Fibroblast of the aortic adventitia (primary cell): Measurements from ENCODE around the gene OR51B5. TPM values are rescaled to one million over a fixed set of nuclear protein-coding genes. Genes with fewer than 3 reads are reported as not detected.
"Not testable (repeated sequence)": the region's sequence is repeated elsewhere in the genome, so short reads cannot be mapped to it uniquely, and the experiment has no call there.

Experiments used
- DNase-seq: peaks from one replicate; pipeline ENCODE4 v3.0.0-alpha.2; 2010; ENCODE audit warnings: low read depth
- H3K4me3 ChIP-seq: 2 replicates; pipeline ENCODE4 v1.5.1; 2011; ENCODE audit warnings: low read depth, mild to moderate bottlenecking, control low read depth, low read length, moderate library complexity
- total RNA-seq: library from RNA; depleted of rRNA; stranded (reverse); fragments of >200 nt; gene quantifications from 2 replicates; pipeline ENCODE4 v1.2.3, GENCODE V29; 2012; ENCODE audit warnings: low replicate concordance
- TF ChIP-seq, protein P1 (sequence below): IDR thresholded peaks from 2 replicates; pipeline ENCODE4 v1.5.1; 2011; ENCODE audit warnings: mild to moderate bottlenecking, low read length, control low read depth, inconsistent platforms; ENCODE audit not compliant: insufficient read depth

OR51B5 gene
- total RNA-seq, 1 donor: not detected

DNA sequence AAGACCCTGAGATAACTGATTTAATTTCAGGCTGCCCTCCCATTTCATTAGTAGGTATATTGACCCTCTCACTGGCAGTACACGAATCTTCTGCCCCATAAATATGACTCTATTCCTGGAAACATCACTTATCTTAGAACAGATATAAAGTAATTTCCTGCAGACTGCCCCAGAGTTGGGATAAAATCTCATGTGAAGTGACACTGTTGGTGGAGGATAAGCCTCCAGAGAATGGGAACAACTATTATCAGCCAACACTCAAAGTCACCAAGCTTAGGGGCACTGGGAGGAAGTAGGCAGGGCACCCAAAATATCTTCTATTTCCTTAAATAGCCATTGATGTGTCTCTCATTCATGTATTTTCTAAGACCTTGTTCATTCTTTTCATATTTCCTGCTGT, 8.2 kb downstream of the OR51B5 start:
- H3K4me3 ChIP-seq: no peak overlapping the region
- DNase-seq: no peak
- TF ChIP-seq, protein P1, sequence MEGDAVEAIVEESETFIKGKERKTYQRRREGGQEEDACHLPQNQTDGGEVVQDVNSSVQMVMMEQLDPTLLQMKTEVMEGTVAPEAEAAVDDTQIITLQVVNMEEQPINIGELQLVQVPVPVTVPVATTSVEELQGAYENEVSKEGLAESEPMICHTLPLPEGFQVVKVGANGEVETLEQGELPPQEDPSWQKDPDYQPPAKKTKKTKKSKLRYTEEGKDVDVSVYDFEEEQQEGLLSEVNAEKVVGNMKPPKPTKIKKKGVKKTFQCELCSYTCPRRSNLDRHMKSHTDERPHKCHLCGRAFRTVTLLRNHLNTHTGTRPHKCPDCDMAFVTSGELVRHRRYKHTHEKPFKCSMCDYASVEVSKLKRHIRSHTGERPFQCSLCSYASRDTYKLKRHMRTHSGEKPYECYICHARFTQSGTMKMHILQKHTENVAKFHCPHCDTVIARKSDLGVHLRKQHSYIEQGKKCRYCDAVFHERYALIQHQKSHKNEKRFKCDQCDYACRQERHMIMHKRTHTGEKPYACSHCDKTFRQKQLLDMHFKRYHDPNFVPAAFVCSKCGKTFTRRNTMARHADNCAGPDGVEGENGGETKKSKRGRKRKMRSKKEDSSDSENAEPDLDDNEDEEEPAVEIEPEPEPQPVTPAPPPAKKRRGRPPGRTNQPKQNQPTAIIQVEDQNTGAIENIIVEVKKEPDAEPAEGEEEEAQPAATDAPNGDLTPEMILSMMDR: no peak

DNA sequence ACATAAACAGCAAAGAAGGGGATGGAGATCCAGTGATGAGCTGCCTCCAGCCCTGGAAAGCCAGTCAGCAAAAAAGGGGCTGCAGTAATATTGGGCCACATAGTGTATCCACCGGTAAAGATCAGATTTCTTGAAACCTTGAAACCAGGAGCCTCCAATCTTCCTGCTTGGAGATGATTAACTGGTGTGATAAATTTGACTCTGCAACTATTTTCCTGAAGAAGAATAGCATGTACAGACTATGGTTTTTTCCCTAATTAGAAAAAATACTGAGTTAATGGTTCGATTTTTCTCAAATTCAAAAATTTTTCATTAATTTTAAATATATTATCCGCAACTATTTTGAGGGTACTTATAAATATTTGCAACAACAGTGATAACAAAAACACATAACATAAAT, 19.1 kb downstream of the OR51B5 start, which contains the start of gene OR51B2:
TSS of gene OR51B2 (minus strand) at position 101 of the 400 bp plus-strand sequence. CDS start at position 101, 0 bp downstream.
- no peak within 1 kb of the TSS for H3K4me3 ChIP-seq
- TF ChIP-seq, protein P1: no peak
- DNase-seq: no peak

DNA sequence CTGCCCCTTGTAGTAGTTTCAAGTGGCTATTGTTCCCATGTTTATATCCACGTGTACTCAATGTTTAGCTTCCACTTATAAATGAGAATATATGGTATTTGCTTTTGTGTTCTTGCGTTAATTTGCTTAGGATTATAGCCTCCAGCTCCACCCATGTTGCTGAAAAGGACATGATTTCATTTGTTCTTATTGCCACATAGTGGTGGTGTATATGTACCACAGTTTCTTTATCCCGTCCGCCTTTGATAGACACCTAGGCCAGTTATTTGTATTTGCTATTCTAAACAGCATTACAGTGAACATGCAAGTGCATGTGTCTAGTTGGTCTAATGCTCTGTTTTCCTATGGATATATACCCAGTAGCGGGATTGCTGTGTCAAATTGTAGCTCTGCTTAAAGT, 26.0 kb downstream of the OR51B5 start:
- TF ChIP-seq, protein P1: no peak
- DNase-seq: no peak

DNA sequence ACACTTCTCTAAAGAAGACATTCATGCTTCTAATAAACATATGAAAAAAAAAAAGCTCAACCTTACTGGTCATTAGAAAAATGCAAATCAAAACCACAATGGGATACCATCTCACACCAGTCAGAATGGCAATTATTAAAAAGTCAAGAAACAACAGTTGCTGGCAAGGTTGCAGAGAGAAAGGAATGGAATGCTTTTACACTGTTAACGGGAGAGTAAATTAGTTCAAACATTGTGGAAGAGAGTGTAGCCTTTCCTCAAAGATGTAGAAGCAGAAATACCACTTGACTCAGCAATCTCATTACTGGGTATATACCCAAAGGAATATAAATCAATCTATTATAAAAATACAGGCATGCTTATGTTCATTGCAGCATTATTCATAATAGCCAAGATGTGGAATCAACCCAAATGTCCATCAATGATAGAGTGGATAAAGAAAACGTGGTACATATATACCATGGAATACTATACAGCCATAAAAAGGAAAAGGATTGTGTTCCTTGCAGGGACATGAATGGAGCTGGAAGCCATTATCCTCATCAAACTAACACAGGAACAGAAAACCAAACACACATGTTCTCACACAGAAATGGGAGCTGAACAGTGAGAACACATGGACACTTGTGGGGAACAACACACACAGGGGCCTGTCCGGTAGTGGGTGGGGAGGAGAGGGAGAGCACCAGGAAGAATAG, 29.8 kb downstream of the OR51B5 start:
- H3K4me3 ChIP-seq, DNase-seq: not testable (repeated sequence)

More for the DNA sequence above, 26.0 kb downstream of the OR51B5 start:
- no peak overlapping the region for H3K4me3 ChIP-seq

DNA sequence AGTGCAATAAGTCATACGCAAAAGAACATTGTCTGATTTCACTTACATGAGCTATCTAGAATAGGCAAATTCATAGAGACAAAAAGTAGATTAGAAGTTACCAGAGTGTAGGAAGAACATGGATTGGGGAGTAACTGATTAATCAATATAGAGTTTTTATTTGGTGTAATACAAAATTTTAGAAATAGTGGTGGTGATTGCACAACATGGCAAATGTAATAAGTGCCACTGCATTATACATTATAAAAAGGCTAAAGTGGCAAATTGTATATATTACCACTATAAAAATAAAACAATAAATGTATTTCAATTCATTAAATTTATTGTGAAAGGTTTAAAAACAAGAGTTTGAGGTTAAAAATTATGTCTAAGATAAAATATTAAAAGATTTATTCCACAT, 32.9 kb downstream of the OR51B5 start:
- no peak for DNase-seq
- TF ChIP-seq, protein P1: no peak
- H3K4me3 ChIP-seq: no peak overlapping the region

DNA sequence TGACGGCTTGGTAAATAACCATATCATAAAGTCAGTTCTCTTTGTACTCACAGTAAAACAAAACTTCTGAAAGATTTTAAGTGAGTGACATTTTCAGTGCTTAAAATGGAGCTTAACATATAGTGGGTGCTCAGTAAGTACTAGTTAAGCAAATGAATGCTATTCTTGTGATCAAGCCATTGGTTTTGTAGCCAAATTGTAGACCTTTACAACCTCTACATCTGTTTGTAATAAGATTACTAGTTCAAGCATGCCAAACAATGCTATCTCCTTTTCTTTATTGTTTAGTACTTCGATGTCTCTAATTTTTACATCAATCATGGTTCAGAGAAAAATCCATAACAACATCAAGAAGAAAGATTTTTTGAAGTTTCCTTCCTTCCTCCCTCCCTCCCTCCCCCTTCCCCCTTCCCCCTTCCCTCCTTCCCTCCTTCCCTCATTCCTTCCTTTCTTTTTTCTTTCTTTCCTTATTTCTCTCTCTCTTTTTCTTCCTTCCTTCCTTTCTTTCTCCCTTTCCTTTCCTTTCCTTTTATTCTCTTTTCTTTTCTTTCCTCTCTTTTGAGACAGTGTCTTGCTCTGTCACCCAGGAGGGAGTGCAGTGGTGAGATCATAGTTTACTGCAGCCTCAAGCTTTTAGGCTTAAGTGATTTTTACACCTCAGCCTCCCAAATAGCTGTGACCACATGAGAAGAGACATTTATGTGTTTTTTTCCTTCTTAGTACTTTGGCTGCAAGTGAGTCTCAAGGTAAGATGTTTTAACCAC, 35.9 kb downstream of the OR51B5 start:
- H3K4me3 ChIP-seq: no peak overlapping the region
- TF ChIP-seq, protein P1: no peak
- peak; percentile 34 for DNase-seq

DNA sequence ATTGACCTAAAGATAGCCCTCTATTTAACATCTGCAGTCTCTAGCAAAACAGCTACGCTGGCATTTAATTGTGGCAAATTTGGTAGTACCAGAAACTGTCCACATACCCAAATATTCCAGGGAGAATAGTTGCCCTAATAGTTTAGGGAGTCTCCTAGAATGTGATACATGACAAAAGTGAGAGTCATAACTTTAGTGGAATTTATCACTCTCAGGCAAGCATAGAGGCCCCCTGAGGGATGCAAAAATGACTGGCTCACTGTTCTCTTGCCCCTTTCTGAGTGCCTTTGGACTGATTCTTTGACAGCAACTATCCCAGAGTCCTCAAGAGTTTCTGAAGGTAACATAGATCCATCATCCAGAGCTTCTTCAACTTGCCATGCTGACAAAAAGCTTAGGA, 39.3 kb downstream of the OR51B5 start:
- DNase-seq: no peak
- TF ChIP-seq, protein P1: no peak
- no peak overlapping the region for H3K4me3 ChIP-seq
